Endothelial cell of umbilical vein (primary cell): ENCODE results near the gene TRMT1. TPM values are rescaled to one million over a fixed set of nuclear protein-coding genes. Genes with fewer than 3 reads are reported as not detected.

Experiments
- BruUV-seq: library from RNA; stranded (reverse); fragments of 400-500 nt; replicated peaks from 2 replicates; lab custom pipeline; 2021; lab: Mats Ljungman, UMichigan
- CTCF ChIA-PET: fragments of 300-600, 350-600 bp; sonication (Branson Sonifier 250); formaldehyde crosslinking; loops from one replicate; lab custom pipeline; 2021; ENCODE audit warnings: antibody characterized with exemption, inconsistent platforms; lab: Charles Lee
- POLR2A ChIA-PET: fragments of 300-600, 350-600 bp; sonication (Branson Sonifier 250); formaldehyde crosslinking; loops from one replicate; lab custom pipeline; 2021; ENCODE audit warnings: antibody characterized with exemption, inconsistent platforms; lab: Charles Lee
- DNase-seq: peaks from one replicate; pipeline ENCODE4 v3.0.0-alpha.2; 2011; ENCODE audit warnings: low read depth, low spot score
- FAIRE-seq: peaks from 2 replicates; lab custom pipeline; 2011; peaks lifted over from hg19 to GRCh38; lab: Jason Lieb, UNC
- H2AFZ ChIP-seq: 2 replicates; pipeline ENCODE4 v1.6.0; 2012; ENCODE audit warnings: low read depth, low read length, control low read depth, inconsistent platforms
- H3K27ac ChIP-seq: 2 replicates; pipeline ENCODE4 v1.5.1; 2011; ENCODE audit warnings: low read depth, mild to moderate bottlenecking, control low read depth, low read length, moderate library complexity; ENCODE audit not compliant: insufficient read depth
- H3K27me3 ChIP-seq, 2 experiments: 2 replicates each; pipeline versions ENCODE4 v1.6.0 to v1.6.1; 2011; ENCODE audit warnings: low read length in 2 of 2, mixed read lengths in 1 of 2; ENCODE audit not compliant: control insufficient read depth in 2 of 2, insufficient read depth in 2 of 2
- H3K36me3 ChIP-seq, 2 experiments: 2 replicates in 1 of 2; 3 replicates in 1 of 2; pipeline ENCODE4 v1.5.1; 2011; ENCODE audit warnings: low read length in 2 of 2, mild to moderate bottlenecking in 1 of 2, moderate library complexity in 1 of 2; ENCODE audit not compliant: control insufficient read depth in 2 of 2, insufficient read depth in 2 of 2; ENCODE audit errors: extremely low read depth in 1 of 2
- H3K4me1 ChIP-seq: 3 replicates; pipeline ENCODE4 v1.5.1; 2011; ENCODE audit warnings: mild to moderate bottlenecking, low read length; ENCODE audit not compliant: control insufficient read depth, insufficient read depth; ENCODE audit errors: extremely low read depth
- H3K4me2 ChIP-seq: 2 replicates; pipeline ENCODE4 v1.6.1; 2011; ENCODE audit warnings: low read length, control low read depth, mixed read lengths; ENCODE audit not compliant: insufficient read depth
- H3K4me3 ChIP-seq, 3 experiments: fragments of 200-600 bp in 1 of 3; sonication (generic), shearing (Covaris generic) in 1 of 3; replicated peaks in 1 of 3; 2 replicates each; pipeline ENCODE4 v1.5.1; 2011 to 2016; ENCODE audit warnings: control low read depth in 3 of 3, low read length in 3 of 3, mild to moderate bottlenecking in 2 of 3, inconsistent platforms in 1 of 3, low read depth in 1 of 3, moderate library complexity in 1 of 3; ENCODE audit not compliant: insufficient read depth in 1 of 3
- H3K79me2 ChIP-seq: 2 replicates; pipeline ENCODE4 v1.6.0; 2012; ENCODE audit warnings: low read length, inconsistent platforms; ENCODE audit not compliant: control insufficient read depth, insufficient read depth
- H3K9ac ChIP-seq: replicated peaks from 2 replicates; pipeline ENCODE3; 2011; ENCODE audit warnings: low read length, control low read depth; ENCODE audit not compliant: insufficient read depth; ENCODE audit errors: extremely low read depth
- H3K9me1 ChIP-seq: replicated peaks from 3 replicates; pipeline ENCODE4 v1.6.0; 2011; ENCODE audit warnings: mild to moderate bottlenecking, low read length; ENCODE audit not compliant: control insufficient read depth, insufficient read depth; ENCODE audit errors: extremely low read depth
- H3K9me3 ChIP-seq: replicated peaks from 2 replicates; pipeline ENCODE4 v1.5.1; 2012; ENCODE audit warnings: low read length, inconsistent platforms; ENCODE audit not compliant: control insufficient read depth, insufficient read depth
- H4K20me1 ChIP-seq: replicated peaks from 2 replicates; pipeline ENCODE3; 2011; ENCODE audit warnings: mild to moderate bottlenecking, low read length; ENCODE audit not compliant: control insufficient read depth, insufficient read depth; ENCODE audit errors: extremely low read depth
- CTCF ChIP-seq, 2 donors: IDR thresholded peaks; 1 replicate in 1 of 2; 2 replicates in 1 of 2; pipeline ENCODE4 v1.5.1; 2011; ENCODE audit warnings: low read length in 2 of 2, mild to moderate bottlenecking in 2 of 2, moderate library complexity in 2 of 2, control low read depth in 1 of 2, inconsistent platforms in 1 of 2, low read depth in 1 of 2; ENCODE audit not compliant: insufficient read depth in 1 of 2; ENCODE audit errors: extremely low read depth in 1 of 2
- EZH2 ChIP-seq: IDR thresholded peaks from 2 replicates; pipeline ENCODE4 v1.6.1; 2012; ENCODE audit warnings: borderline replicate concordance, low read depth, mild to moderate bottlenecking, moderate library complexity, low read length, inconsistent platforms; ENCODE audit not compliant: severe bottlenecking
- FOS ChIP-seq: IDR thresholded peaks from 2 replicates; pipeline ENCODE4 v1.6.1; 2011; ENCODE audit warnings: mild to moderate bottlenecking, low read length, moderate library complexity, borderline replicate concordance; ENCODE audit not compliant: insufficient read depth
- GATA2 ChIP-seq: IDR thresholded peaks from 2 replicates; pipeline ENCODE4 v1.7.0; 2011; ENCODE audit warnings: low read depth, mild to moderate bottlenecking, moderate library complexity, mixed read lengths, low read length; ENCODE audit not compliant: insufficient read length, insufficient read depth
- JUN ChIP-seq: IDR thresholded peaks from 2 replicates; pipeline ENCODE4 v1.6.1; 2011; ENCODE audit warnings: borderline replicate concordance, low read depth; ENCODE audit not compliant: insufficient read length, insufficient read depth
- MAX ChIP-seq: IDR thresholded peaks from 2 replicates; pipeline ENCODE4 v1.6.1; 2011; ENCODE audit not compliant: insufficient read depth, insufficient read length
- MYC ChIP-seq: IDR thresholded peaks from one replicate; pipeline ENCODE4 v1.6.1; 2011; ENCODE audit warnings: mild to moderate bottlenecking, low read depth, low read length
- POLR2A ChIP-seq: IDR thresholded peaks from 2 replicates; pipeline ENCODE4 v1.6.1; 2012; ENCODE audit warnings: low read depth, mild to moderate bottlenecking, control low read depth, low read length
- POLR2AphosphoS5 ChIP-seq: IDR thresholded peaks from 2 replicates; pipeline ENCODE4 v1.6.1; 2012; ENCODE audit warnings: low read depth, mild to moderate bottlenecking, control low read depth, low read length, moderate library complexity; ENCODE audit not compliant: insufficient read depth
- dilution Hi-C: fragments of 300-500 bp; cut with MboI; formaldehyde crosslinking; loops from one replicate; pipeline ENCODE4 v1.15.0; 2019; ENCODE audit warnings: low sequenced_read_pairs; ENCODE audit not compliant: extremely low pct_ligation_motif_present
- intact Hi-C: fragments of 100-400 bp; cut with micrococcal nuclease; formaldehyde crosslinking; loops from one replicate; pipeline ENCODE4 v1.10.0; 2022
- polyA plus RNA-seq, 4 experiments: library from polyadenylated mRNA; depleted of rRNA in 3 of 4; stranded (reverse) in 3 of 4; unstranded in 1 of 4; fragments of >200 nt; gene quantifications; 2 replicates each; pipeline versions ENCODE4 v1.2.1 to v1.2.3, GENCODE V29; 2011 to 2012; ENCODE audit warnings: missing spikeins in 1 of 4
- total RNA-seq: library from RNA; stranded (reverse); gene quantifications from 2 replicates; pipeline ENCODE4 v1.2.3, GENCODE V29; 2021

The TRMT1 gene
- total and polyA plus RNA-seq, 2 donors (not counting 3 experiments of a cell fraction or from before 2014, with no cell fraction given), result 46.3 to 53.0 TPM

GRCh38 chr19:13150187-13150930 lies 33.8 kb upstream of the TRMT1 start, which contains the start of the genes IER2 and STX10:
Gene IER2 (plus strand): TSS chr19:13150411. CDS start chr19:13153187, 2,776 bp downstream.
Gene STX10 (minus strand): TSS chr19:13150375. CDS start chr19:13150173, 202 bp downstream.
- Histone ChIP-seq H4K20me1 (no peaks in the 10 kb centered on the region), H3K9ac (peak within 1 kb of the TSS; percentile 95), H3K36me3 (peaks cover 0 to under 1% of the 10 kb centered on the region in 2 experiments), H2AFZ (peak within 1 kb of the TSS; percentile 2), H3K9me1 (no peaks in the 10 kb centered on the region), H3K4me1 (peaks cover 12% of the 10 kb centered on the region), H3K9me3 (no peaks in the 10 kb centered on the region), H3K27me3 (no peaks in the 10 kb centered on the region), H3K4me3 (peak within 1 kb of the TSS; percentile 50 to 97 (median 69)), H3K4me2 (peak within 1 kb of the TSS; percentile 32), H3K27ac (peak within 1 kb of the TSS; percentile 90), H3K79me2 (peaks cover 43% of the 10 kb centered on the region)
- ChIA-PET CTCF (interaction anchor here (0.7 to 2.3 kb wide), 15 partner anchors 11 to 303 kb away, joined by 3 to 22 read pairs (median 4); partner anchors contain the start of gene NACC1), POLR2A (interaction anchor here (1.1 to 1.3 kb wide), 2 partner anchors 32 to 359 kb away, joined by 3 read pairs; partner anchors contain the start of genes JUNB and NACC1)
- DNase-seq (peak; percentile 96), FAIRE-seq (peak; percentile 92)
- intact Hi-C loops, result loop anchor here (2.0 to 5.0 kb wide), 4 partner anchors 62 to 700 kb away; no protein-coding TSS in a partner anchor
- TF ChIP-seq CTCF (IDR thresholded peaks at IDR 0.05; ENCODE audit: extremely low read depth in 1 of 2, insufficient read depth in 1 of 2, low read depth in 1 of 2, low read length in 2 of 2) (peak in 1 of 2 donors; percentile 55), FOS (no peak), MYC (no peak), POLR2AphosphoS5 (peak; percentile 84), JUN (no peak), GATA2 (no peak), MAX (peak; percentile 82), POLR2A (peak; percentile 68), EZH2 (no peak)
- BruUV-seq, result no TSS peak
- dilution Hi-C loops, result no loop called here
